Activated CD8-positive, alpha-beta T cell treated with anti-CD3 and anti-CD28 coated beads for 36 hours (primary cell): ENCODE measurements around the gene ARHGEF28. TPM values are rescaled to one million over a fixed set of nuclear protein-coding genes. Genes with fewer than 3 reads are reported as not detected.

Experiments
- ATAC-seq: fragments of 200-7000 bp; cut with Tn5 transposase; one replicate; pipeline ENCODE4 v1.10.0; 2021; ENCODE audit warnings: mild to moderate bottlenecking, moderate library complexity
- CTCF ChIA-PET: fragments of 350-600 bp; sonication (Branson Sonifier 250); formaldehyde crosslinking; loops from one replicate; lab custom pipeline; 2021; ENCODE audit warnings: antibody characterized with exemption; lab: Charles Lee
- POLR2A ChIA-PET: fragments of 350-600 bp; sonication (Branson Sonifier 250); formaldehyde crosslinking; loops from one replicate; lab custom pipeline; 2021; ENCODE audit warnings: antibody characterized with exemption; lab: Charles Lee
- DNase-seq: peaks from one replicate; pipeline ENCODE4 v3.0.0-alpha.2; 2020
- H3K27ac Mint-ChIP-seq: one replicate; pipeline ENCODE4 v1.8.0; 2021; ENCODE audit warnings: mild to moderate bottlenecking, mixed read lengths
- H3K27me3 Mint-ChIP-seq: one replicate; pipeline ENCODE4 v1.8.0; 2021; ENCODE audit warnings: mixed read lengths
- H3K36me3 Mint-ChIP-seq: one replicate; pipeline ENCODE4 v1.8.0; 2021; ENCODE audit warnings: low read depth, mixed read lengths
- H3K4me1 Mint-ChIP-seq: one replicate; pipeline ENCODE4 v1.8.0; 2021; ENCODE audit warnings: low read depth, mixed read lengths
- H3K4me3 Mint-ChIP-seq: one replicate; pipeline ENCODE4 v1.8.0; 2021; ENCODE audit warnings: mild to moderate bottlenecking, moderate library complexity, mixed read lengths
- H3K9me3 Mint-ChIP-seq: one replicate; pipeline ENCODE4 v1.8.0; 2021; ENCODE audit warnings: mixed read lengths
- intact Hi-C: fragments of 100-400 bp; cut with micrococcal nuclease; formaldehyde crosslinking; loops from one replicate; pipeline ENCODE4 v1.10.0; 2022
- total RNA-seq, 2 experiments: library from RNA; stranded (reverse); gene quantifications; one replicate each; pipeline ENCODE4 v1.2.3, GENCODE V29; 2021
- TF ChIP-seq, protein P1 (sequence below): fragments of 200-600 bp; IDR thresholded peaks from one replicate; pipeline ENCODE4 v1.8.0; 2022; ENCODE audit warnings: antibody characterized with exemption, mild to moderate bottlenecking

ARHGEF28 gene
- total RNA-seq, 2 experiments from 2014 or later = 0.05 TPM; not detected in 1

DNA sequence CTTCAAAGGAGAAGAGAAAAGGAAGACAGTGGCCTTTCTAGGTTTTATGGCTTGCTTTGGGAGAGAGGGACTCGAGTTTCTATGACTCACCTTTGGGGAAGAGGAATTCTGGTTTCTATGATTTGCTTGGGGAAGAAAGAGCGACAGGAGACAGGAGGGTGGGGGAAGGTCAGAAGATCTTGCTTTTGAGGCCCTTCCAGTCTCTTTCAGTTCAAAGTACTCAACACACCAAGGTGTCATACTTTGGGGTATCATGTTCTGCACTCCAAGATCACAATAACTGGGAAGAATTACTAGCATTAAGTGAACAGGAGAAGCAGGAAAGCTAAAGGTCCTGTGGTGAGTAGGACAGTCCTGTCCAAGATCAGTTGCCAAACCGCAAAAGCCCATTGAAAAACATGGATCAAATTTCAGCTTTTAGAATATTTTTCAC is 324.5 kb downstream of the ARHGEF28 start:
- no peaks in the 10 kb centered on the region for H3K4me1 Mint-ChIP-seq
- H3K36me3 Mint-ChIP-seq = no peaks in the 10 kb centered on the region
- intact Hi-C loops = no loop called here
- H3K9me3 Mint-ChIP-seq = no peaks in the 10 kb centered on the region
- H3K4me3 Mint-ChIP-seq = no peak overlapping the region
- DNase-seq (no peak), ATAC-seq (no peak)
- ChIA-PET CTCF (no interaction called here), POLR2A (no interaction called here)
- H3K27ac Mint-ChIP-seq = no peak overlapping the region
- H3K27me3 Mint-ChIP-seq = peaks cover 1% of the 10 kb centered on the region
- TF ChIP-seq, protein P1, sequence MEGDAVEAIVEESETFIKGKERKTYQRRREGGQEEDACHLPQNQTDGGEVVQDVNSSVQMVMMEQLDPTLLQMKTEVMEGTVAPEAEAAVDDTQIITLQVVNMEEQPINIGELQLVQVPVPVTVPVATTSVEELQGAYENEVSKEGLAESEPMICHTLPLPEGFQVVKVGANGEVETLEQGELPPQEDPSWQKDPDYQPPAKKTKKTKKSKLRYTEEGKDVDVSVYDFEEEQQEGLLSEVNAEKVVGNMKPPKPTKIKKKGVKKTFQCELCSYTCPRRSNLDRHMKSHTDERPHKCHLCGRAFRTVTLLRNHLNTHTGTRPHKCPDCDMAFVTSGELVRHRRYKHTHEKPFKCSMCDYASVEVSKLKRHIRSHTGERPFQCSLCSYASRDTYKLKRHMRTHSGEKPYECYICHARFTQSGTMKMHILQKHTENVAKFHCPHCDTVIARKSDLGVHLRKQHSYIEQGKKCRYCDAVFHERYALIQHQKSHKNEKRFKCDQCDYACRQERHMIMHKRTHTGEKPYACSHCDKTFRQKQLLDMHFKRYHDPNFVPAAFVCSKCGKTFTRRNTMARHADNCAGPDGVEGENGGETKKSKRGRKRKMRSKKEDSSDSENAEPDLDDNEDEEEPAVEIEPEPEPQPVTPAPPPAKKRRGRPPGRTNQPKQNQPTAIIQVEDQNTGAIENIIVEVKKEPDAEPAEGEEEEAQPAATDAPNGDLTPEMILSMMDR = no peak

DNA sequence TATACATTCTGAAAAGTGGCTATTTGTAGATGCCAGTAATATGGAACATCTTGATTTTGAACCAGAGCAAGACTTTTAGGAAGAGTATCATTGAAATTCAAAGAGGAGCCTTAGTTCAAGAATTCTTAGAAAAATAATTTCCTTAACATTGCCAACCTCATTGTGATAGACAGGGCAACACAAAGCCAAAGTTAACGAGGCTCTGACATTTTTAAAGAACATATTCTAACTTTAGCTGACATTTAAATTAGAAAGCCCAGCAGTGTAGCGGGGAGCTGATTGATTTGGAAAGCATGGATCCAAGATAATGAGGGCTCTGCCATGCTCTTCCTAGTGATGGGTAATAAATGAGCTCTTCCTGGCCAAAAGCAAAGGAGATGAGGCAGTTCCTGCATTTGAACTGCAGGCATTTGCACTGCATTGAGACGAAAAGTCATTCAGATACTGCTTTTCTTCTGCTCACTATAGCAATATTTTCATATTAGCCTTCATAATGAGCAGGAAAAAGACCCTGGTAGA is 325.0 kb downstream of the ARHGEF28 start:
- no peaks in the 10 kb centered on the region for H3K9me3 Mint-ChIP-seq
- ChIA-PET POLR2A (no interaction called here), CTCF (no interaction called here)
- DNase-seq (no peak), ATAC-seq (no peak)
- no peak overlapping the region for H3K4me3 Mint-ChIP-seq
- TF ChIP-seq, protein P1 = no peak
- H3K36me3 Mint-ChIP-seq = no peaks in the 10 kb centered on the region
- no peak overlapping the region for H3K27ac Mint-ChIP-seq
- intact Hi-C loops = no loop called here
- H3K4me1 Mint-ChIP-seq = no peaks in the 10 kb centered on the region
- H3K27me3 Mint-ChIP-seq = peaks cover 1% of the 10 kb centered on the region

DNA sequence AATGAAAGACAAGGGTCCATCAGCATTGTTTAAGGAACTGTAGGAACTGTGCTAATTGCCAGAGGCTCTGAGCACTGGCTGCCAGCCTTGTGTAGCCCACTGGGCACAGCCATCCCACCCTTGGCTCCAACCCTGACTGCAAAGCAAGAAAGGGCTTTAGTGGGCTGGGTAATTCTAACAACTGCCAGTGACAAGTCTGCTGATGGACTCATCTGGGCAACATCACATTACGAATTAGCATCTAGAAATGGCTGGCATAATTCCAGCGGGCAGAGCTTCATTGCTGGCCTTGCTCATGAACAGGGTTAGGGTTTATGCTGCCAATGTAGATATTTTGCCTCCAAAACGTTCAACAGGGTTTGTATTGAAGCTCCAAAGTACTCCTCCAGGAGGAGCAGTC is 326.9 kb downstream of the ARHGEF28 start:
- intact Hi-C loops = no loop called here
- Mint-ChIP-seq H3K36me3 (no peaks in the 10 kb centered on the region), H3K9me3 (no peaks in the 10 kb centered on the region), H3K4me1 (no peaks in the 10 kb centered on the region), H3K27ac (no peak overlapping the region), H3K4me3 (no peak overlapping the region), H3K27me3 (peaks cover 6% of the 10 kb centered on the region)
- ATAC-seq (no peak), DNase-seq (no peak)
- CTCF ChIA-PET = no interaction called here
- TF ChIP-seq, protein P1 = no peak
- POLR2A ChIA-PET = no interaction called here

DNA sequence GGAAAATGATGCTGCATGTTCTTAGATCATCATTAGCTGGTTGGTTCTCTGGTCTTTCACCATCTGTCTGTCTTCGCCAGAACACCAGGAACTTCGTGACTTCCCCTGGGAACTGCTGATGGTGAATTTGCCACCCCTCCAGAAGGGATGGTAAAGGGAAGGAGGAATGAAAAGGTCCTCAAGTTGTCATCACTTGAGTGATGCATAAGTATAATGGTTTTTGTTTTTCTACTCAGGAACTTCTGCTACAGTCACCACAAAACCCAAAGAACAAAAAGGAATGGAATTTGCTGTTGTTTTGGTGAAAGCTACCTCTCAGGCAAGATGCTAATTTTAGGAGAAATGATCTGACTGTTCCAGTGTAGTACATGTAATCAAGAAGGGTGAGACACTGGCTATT is 328.4 kb downstream of the ARHGEF28 start:
- H3K27me3 Mint-ChIP-seq = peaks cover 13% of the 10 kb centered on the region

DNA sequence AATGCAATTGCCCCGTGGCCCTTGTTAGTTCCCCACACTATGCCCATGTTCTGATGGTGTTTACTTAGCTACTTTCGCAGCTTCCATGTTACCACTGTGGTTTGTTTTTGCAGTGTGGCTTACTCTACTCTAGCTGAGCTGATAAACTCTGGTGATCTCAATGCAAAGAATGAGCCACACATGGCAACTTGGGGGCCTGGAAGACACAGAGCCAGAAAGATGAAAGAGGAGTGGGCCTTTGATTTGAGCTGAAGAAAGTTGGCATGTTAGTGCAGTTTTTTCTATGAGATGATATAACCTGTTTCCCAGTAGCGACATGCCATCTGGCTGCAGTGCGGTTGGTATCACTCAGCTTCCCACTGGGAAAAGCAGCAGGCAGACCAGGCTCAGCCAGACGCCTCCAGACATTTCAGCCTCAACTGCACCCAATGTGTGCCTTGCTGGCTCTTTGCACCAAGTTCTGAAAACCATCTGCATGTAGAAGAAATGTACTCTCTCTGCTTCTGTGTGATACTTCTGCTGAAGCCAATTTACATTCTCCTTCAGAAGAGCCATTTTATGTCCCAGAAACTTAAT is 329.4 kb downstream of the ARHGEF28 start:
- no peaks in the 10 kb centered on the region for H3K9me3 Mint-ChIP-seq
- ATAC-seq (no peak), DNase-seq (no peak)
- TF ChIP-seq, protein P1 = no peak
- no peak overlapping the region for H3K4me3 Mint-ChIP-seq
- intact Hi-C loops = no loop called here
- H3K27me3 Mint-ChIP-seq = peaks cover 17% of the 10 kb centered on the region
- POLR2A ChIA-PET = no interaction called here
- H3K4me1 Mint-ChIP-seq = peaks cover 4% of the 10 kb centered on the region
- H3K27ac Mint-ChIP-seq = no peak overlapping the region
- no peaks in the 10 kb centered on the region for H3K36me3 Mint-ChIP-seq
- CTCF ChIA-PET = interaction anchor here (1.5 kb wide), 1 partner anchor 53 kb away, joined by 3 read pairs; no protein-coding TSS in a partner anchor

More for the DNA sequence above, 328.4 kb downstream of the ARHGEF28 start:
- no peaks in the 10 kb centered on the region for H3K4me1 Mint-ChIP-seq
- H3K9me3 Mint-ChIP-seq = no peaks in the 10 kb centered on the region
- ChIA-PET POLR2A (no interaction called here), CTCF (no interaction called here)
- H3K27ac Mint-ChIP-seq = no peak overlapping the region
- intact Hi-C loops = no loop called here
- H3K36me3 Mint-ChIP-seq = no peaks in the 10 kb centered on the region
- H3K4me3 Mint-ChIP-seq = no peak overlapping the region
- DNase-seq = no peak
- ATAC-seq = no peak
- TF ChIP-seq, protein P1 = no peak
